UCSD-AML1 (cell line): ENCODE measurements around the gene KPNA1.
"Not testable (repeated sequence)": the region's sequence is repeated elsewhere in the genome, so short reads cannot be mapped to it uniquely, and the experiment has no call there.

ENCODE experiments used
- DNase-seq: peaks from one replicate; lab custom pipeline; 2025; ENCODE audit not compliant: unreplicated experiment; lab: John Stamatoyannopoulos, UW

Gene KPNA1

GRCh38 chr3:122520861-122521260 is 6.1 kb upstream of the KPNA1 start:
- no peak for DNase-seq

GRCh38 chr3:122519693-122520092 is 5.0 kb upstream of the KPNA1 start:
- no peak for DNase-seq

DNA sequence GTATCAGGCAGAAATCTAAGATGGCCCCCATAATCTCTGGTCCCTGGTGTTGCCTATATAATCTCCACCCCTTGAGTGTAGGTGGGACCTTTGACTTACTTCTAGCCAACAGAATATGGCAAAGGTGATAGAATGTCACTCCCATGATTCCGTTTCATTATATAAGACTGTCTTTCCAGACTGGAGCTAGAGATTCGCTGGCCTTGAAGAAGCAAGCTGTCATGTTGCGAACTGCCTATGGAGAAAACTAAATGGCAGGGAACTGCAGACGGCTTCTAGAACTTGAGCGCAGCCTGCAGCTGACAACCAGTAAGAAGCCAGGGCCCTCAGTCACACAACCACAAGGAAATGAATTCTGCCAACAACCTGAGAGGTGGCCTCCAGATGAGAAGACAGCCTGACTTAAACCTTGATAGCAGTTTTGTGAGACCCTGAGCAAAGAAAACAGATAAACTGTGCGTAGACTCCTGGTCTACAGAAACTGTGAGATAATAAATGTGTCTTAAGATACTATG is 2.2 kb upstream of the KPNA1 start:
- DNase-seq: no peak

GRCh38 chr3:122515870-122516269 is 1.1 kb upstream of the KPNA1 start:
- DNase-seq: no peak

- DNase-seq: no peak
Observed at GRCh38 chr3:122515020-122515468, 305 bp upstream of the KPNA1 start.

DNA sequence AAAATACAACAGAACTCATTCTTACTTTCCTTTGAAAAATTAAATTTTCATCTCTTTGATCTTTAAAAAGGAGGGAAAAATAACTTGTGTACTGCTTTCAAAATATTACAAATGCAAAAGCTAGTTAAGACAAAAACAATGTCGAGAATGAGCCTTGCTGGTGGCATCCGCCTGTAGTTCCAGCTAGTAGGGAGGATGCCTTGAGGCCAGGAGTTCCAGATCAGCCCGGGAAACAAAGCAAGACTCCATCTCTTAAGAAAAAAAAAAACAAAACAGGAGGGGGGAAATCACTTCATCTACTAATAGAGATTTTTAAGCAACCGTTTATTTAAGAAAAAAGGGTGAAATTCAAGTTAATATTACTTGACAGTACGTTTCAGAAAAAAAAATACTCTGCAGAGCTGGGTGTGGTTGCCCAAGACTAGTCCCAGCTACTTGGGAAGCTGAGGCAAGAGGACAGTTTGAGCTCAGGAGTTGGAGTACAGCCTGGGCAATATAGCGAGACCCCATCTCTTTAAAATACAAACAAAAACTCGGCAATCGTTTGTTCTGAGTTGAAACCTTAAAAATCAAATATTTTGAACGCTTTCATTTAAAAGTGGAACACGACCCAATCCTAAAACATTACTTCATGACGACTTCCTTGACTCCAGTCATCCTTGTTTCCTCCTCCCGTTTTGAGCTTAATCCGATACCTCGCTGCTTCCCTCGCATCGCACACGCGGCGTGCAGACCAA is 1.2 kb downstream of the KPNA1 start:
- no peak for DNase-seq

DNA sequence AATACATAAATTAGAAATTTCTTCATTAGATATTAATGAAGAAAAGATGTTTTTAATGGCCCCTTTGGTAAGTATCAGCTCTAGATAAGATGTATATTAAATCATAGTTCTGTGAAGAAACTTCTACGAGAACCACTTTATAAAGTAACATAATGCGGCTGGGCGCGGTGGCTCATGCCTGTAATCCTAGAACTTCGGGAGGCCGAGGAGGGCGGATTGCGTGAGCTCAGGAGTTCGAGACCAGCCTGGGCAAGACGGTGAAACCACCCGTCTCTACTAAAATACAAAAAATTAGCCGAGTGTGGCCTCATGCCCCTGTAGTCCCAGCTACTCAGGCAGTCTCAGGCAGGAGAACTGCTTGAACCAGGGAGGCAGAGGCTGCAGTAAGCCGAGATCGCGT is 2.5 kb downstream of the KPNA1 start:
- no peak for DNase-seq

- no peak for DNase-seq
Observed at GRCh38 chr3:122510878-122511535, 3.7 kb downstream of the KPNA1 start.

DNA sequence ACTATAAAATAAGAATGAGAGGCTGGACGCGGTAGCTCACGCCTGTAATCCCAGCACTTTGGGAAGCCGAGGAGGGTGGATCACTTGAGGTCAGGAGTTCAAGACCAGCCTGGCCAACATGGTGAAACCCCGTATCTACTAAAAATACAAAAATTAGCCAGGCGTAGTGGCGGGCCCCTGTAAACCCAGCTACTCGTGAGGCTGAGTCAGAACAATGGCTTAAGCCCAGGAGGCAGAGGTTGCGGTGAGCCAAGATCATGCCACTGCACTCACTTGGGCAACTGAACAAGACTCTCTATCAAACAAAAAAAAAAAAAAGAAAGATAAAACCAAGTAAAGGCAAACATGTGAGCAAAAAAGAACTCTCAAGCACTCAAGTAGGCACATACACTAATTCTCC is 5.8 kb downstream of the KPNA1 start:
- DNase-seq: not testable (repeated sequence)

GRCh38 chr3:122508135-122508914 is 6.4 kb downstream of the KPNA1 start:
- no peak for DNase-seq

GRCh38 chr3:122506450-122506849 is 8.3 kb downstream of the KPNA1 start:
- DNase-seq: no peak

- DNase-seq: no peak
Observed at GRCh38 chr3:122505676-122506075, 9.1 kb downstream of the KPNA1 start.

- DNase-seq: no peak
Observed at GRCh38 chr3:122502941-122503340, 11.8 kb downstream of the KPNA1 start.

DNA sequence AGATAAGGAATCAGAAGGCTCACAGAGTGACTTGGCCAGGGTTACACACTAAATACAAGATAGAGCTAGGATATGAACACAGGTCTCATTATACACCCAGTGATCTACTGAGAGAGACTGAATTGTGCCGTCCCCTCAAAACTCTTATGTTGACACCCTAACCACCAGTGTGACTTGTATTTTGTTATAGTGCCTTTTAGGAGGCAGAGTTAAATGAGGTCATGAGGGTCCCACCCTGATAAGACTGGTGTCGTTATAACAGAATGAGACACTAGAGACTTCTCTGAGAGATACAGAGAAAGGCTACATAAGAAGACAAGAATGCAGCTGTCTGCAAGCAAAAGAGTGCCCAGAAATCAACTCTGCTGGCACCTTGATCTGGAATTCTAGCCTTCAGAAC is 12.6 kb downstream of the KPNA1 start:
- DNase-seq: no peak

DNA sequence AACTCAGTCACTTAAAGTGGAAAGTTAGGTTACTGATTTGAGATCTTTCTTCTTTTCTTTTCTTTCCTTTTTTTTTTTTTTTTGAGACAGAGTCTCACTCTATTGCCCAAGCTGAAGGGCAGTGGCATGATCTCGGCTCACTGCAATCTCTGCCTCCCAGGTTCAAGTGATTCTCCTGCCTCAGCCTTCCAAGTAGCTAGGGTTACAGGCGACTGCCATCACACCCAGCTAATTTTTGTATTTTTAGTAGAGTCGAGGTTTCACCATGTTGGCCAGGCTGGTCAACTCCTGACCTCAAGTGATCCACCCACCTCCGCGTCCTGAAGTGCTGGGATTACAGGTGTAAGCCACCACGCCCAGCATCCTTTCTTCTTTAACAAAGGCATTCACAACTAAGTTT is 13.8 kb downstream of the KPNA1 start:
- DNase-seq: not testable (repeated sequence)

GRCh38 chr3:122498152-122498551 is 16.6 kb downstream of the KPNA1 start:
- no peak for DNase-seq

DNA sequence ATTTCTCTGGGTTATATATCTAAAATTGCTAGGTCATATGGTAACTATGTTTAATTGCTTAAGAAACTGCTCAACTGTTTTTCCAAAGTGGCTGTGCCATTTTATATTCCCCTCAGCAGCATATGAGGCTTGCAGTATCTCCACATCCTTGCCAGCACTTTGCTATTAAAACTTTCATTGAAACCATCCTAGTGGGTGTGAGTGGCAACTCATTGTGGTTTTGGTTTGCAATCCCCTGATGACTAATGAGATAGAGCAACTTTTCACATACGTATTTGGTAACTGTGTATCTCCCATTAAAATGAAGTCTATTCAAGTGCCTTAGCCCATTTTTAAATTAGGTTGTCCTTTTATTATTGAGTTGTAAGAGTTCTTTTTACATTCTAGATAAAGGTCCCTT is 17.3 kb downstream of the KPNA1 start:
- DNase-seq: no peak

- no peak for DNase-seq
Observed at GRCh38 chr3:122496508-122496907, 18.2 kb downstream of the KPNA1 start.

DNA sequence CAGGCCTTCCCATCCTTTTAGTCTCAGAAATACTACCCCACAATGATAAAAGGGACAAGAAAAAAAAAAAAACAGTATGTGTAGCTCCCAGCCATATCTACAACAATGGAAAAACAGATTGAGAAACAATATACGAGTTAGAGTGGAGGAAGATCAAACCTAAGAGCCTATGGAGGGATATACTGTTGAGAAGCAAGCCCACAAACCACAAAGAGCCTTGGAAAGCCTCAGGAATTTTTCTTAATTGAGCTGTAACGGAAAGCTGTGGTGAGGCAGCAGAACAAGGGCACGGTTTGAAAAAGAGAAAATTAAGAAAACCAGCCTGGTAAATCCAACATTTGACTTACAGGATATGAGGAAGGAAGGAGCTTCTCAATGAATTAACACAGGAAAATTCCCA is 21.4 kb downstream of the KPNA1 start:
- DNase-seq: no peak

DNA sequence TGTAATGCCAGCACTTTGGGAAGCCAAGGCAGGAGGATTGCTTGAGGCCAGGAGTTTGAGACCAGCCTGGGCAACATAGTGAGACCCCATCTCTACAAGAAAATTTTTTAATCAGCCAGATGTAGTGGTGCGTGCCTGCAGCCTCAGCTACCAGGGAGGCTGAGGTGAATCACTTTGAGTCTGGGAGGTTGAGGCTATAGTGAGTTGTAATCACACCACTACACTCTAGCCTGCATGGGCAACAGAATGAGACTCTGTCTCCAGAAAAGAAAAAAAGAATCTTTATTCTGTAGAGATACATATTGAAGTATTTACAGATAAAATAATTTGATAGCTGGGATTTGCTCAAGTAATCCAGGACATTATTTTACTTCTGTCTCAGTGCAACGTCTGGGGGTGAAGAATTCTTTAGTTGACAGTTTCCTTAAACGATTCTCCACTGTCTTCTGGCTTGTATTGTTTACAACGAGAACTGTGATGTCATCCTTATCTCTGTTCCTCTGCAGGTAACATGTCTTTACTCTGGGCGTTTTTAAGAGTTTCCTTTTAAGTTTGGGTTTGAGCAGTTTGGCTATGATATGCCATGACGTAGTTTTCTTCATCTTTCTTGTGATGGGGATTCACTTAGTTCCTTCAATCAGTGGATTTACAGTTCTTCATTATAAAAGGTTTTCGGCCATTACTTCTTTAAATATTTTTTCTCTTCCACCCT is 26.3 kb downstream of the KPNA1 start:
- no peak for DNase-seq

- DNase-seq: no peak
Observed at GRCh38 chr3:122484985-122485384, 29.8 kb downstream of the KPNA1 start.
